ENCODE results near the gene ARHGAP6.

ARHGAP6 gene

GRCh38 chrX:11551151-11551550 is 114.6 kb downstream of the ARHGAP6 start:
- no peak for DNase-seq (ENCODE audit: low read depth)
- no peak overlapping the region for H3K4me3 ChIP-seq (ENCODE audit: low read depth, low read length)
- TF ChIP-seq MAX (IDR thresholded peaks at IDR 0.05; ENCODE audit: low read depth, low read length) (no peak), MYC (IDR thresholded peaks at IDR 0.05; ENCODE audit: low read depth, low read length) (no peak), CTCF (IDR thresholded peaks at IDR 0.05; ENCODE audit: low read depth, low read length) (no peak), POLR2A (IDR thresholded peaks at IDR 0.05; ENCODE audit: extremely low read depth, insufficient read length) (no peak)

GRCh38 chrX:11546917-11547316 is 118.8 kb downstream of the ARHGAP6 start:
- no peak overlapping the region for H3K4me3 ChIP-seq (ENCODE audit: low read depth, low read length)
- TF ChIP-seq MYC (IDR thresholded peaks at IDR 0.05; ENCODE audit: low read depth, low read length) (no peak), MAX (IDR thresholded peaks at IDR 0.05; ENCODE audit: low read depth, low read length) (no peak), POLR2A (IDR thresholded peaks at IDR 0.05; ENCODE audit: extremely low read depth, insufficient read length) (no peak), CTCF (IDR thresholded peaks at IDR 0.05; ENCODE audit: low read depth, low read length) (no peak)
- DNase-seq (ENCODE audit: low read depth) = no peak

GRCh38 chrX:11543249-11543648 is 122.5 kb downstream of the ARHGAP6 start:
- DNase-seq (ENCODE audit: low read depth) = peak; percentile 3

GRCh38 chrX:11541510-11541909 is 124.2 kb downstream of the ARHGAP6 start:
- H3K4me3 ChIP-seq (ENCODE audit: low read depth, low read length) = no peak overlapping the region
- TF ChIP-seq POLR2A (IDR thresholded peaks at IDR 0.05; ENCODE audit: extremely low read depth, insufficient read length) (no peak), MYC (IDR thresholded peaks at IDR 0.05; ENCODE audit: low read depth, low read length) (no peak), CTCF (IDR thresholded peaks at IDR 0.05; ENCODE audit: low read depth, low read length) (no peak), MAX (IDR thresholded peaks at IDR 0.05; ENCODE audit: low read depth, low read length) (no peak)
- no peak for DNase-seq (ENCODE audit: low read depth)

More at GRCh38 chrX:11543249-11543648, 122.5 kb downstream of the ARHGAP6 start:
- TF ChIP-seq MYC (IDR thresholded peaks at IDR 0.05; ENCODE audit: low read depth, low read length) = no peak
- TF ChIP-seq POLR2A (IDR thresholded peaks at IDR 0.05; ENCODE audit: extremely low read depth, insufficient read length) = no peak
- TF ChIP-seq MAX (IDR thresholded peaks at IDR 0.05; ENCODE audit: low read depth, low read length) = no peak
- no peak for TF ChIP-seq CTCF (IDR thresholded peaks at IDR 0.05; ENCODE audit: low read depth, low read length)
- no peak overlapping the region for H3K4me3 ChIP-seq (ENCODE audit: low read depth, low read length)

GRCh38 chrX:11540532-11541377 is 125.0 kb downstream of the ARHGAP6 start:
- no peak overlapping the region for H3K4me3 ChIP-seq (ENCODE audit: low read depth, low read length)
- peak; percentile 15 for DNase-seq (ENCODE audit: low read depth)

More at GRCh38 chrX:11540532-11541377, 125.0 kb downstream of the ARHGAP6 start:
- TF ChIP-seq MYC (IDR thresholded peaks at IDR 0.05; ENCODE audit: low read depth, low read length) (no peak), MAX (IDR thresholded peaks at IDR 0.05; ENCODE audit: low read depth, low read length) (no peak), POLR2A (IDR thresholded peaks at IDR 0.05; ENCODE audit: extremely low read depth, insufficient read length) (no peak), CTCF (IDR thresholded peaks at IDR 0.05; ENCODE audit: low read depth, low read length) (no peak)
